Measurements from ENCODE around the gene SNX18.

DNA sequence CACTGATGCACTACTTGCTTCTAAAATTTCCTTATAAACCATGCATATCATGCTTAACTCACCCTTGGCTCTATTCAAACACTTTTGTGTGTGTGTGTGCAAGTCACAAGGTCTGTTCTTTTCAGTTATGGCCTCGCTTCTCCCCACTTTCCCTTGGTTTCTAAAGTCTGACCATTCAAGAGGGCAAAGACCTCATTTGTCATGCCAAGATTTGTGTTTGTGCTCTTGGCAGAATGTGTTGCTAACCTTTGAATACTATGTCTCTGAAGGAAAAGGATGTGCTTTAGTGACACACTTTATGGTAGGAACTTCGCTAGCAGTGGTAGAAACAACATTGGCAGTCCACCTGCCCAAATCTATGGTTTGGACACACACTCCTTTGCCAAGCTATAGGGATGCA, 50.4 kb downstream of the SNX18 start:
- no peak for TF ChIP-seq POLR2A (IDR thresholded peaks at IDR 0.05)
- TF ChIP-seq, protein P1, sequence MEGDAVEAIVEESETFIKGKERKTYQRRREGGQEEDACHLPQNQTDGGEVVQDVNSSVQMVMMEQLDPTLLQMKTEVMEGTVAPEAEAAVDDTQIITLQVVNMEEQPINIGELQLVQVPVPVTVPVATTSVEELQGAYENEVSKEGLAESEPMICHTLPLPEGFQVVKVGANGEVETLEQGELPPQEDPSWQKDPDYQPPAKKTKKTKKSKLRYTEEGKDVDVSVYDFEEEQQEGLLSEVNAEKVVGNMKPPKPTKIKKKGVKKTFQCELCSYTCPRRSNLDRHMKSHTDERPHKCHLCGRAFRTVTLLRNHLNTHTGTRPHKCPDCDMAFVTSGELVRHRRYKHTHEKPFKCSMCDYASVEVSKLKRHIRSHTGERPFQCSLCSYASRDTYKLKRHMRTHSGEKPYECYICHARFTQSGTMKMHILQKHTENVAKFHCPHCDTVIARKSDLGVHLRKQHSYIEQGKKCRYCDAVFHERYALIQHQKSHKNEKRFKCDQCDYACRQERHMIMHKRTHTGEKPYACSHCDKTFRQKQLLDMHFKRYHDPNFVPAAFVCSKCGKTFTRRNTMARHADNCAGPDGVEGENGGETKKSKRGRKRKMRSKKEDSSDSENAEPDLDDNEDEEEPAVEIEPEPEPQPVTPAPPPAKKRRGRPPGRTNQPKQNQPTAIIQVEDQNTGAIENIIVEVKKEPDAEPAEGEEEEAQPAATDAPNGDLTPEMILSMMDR (IDR thresholded peaks at IDR 0.05): no peak

All from esophagus squamous epithelium (tissue), 4 donors.